WTC11 (cell line): ENCODE measurements around the gene EIF2A. TPM values are rescaled to one million over a fixed set of nuclear protein-coding genes. Genes with fewer than 3 reads are reported as not detected.

Experiments used
- ATAC-seq: fragments of 200-7000 bp; cut with Tn5 transposase; 2 replicates; pipeline ENCODE4 v1.10.0; 2021; ENCODE audit warnings: mild to moderate bottlenecking, moderate library complexity
- CTCF ChIA-PET: fragments of 300-600 bp; sonication (Branson Sonifier 250); formaldehyde crosslinking; loops from one replicate; lab custom pipeline; 2021; ENCODE audit warnings: antibody characterized with exemption; lab: Charles Lee
- POLR2A ChIA-PET: fragments of 350-600 bp; sonication (Branson Sonifier 250); formaldehyde crosslinking; loops from one replicate; lab custom pipeline; 2021; ENCODE audit warnings: antibody characterized with exemption; lab: Charles Lee
- DNase-seq: peaks from one replicate; pipeline ENCODE4 v3.0.0; 2021; ENCODE audit warnings: low spot score
- H3K27ac Mint-ChIP-seq: 2 replicates; pipeline ENCODE4 v1.8.0; 2021; ENCODE audit warnings: mixed read lengths
- H3K27me3 Mint-ChIP-seq: 2 replicates; pipeline ENCODE4 v1.8.0; 2021; ENCODE audit warnings: low read depth, mild to moderate bottlenecking, moderate library complexity, mixed read lengths
- H3K36me3 Mint-ChIP-seq: 2 replicates; pipeline ENCODE4 v1.8.0; 2021; ENCODE audit warnings: mixed read lengths
- H3K4me1 Mint-ChIP-seq: 2 replicates; pipeline ENCODE4 v1.8.0; 2022; ENCODE audit warnings: mixed read lengths
- H3K4me3 Mint-ChIP-seq: 2 replicates; pipeline ENCODE4 v1.8.0; 2021; ENCODE audit warnings: mild to moderate bottlenecking, moderate library complexity, mixed read lengths
- H3K9me3 Mint-ChIP-seq: 2 replicates; pipeline ENCODE4 v1.8.0; 2021; ENCODE audit warnings: mixed read lengths
- AFF4 ChIP-seq: sonication (generic); formaldehyde crosslinking; IDR thresholded peaks from 2 replicates; pipeline ENCODE4 v1.8.1; 2023; ENCODE audit warnings: mild to moderate bottlenecking, missing genetic modification reagents, borderline replicate concordance
- ATF1 ChIP-seq: sonication (generic); formaldehyde crosslinking; IDR thresholded peaks from 2 replicates; pipeline ENCODE4 v1.8.1; 2023; ENCODE audit warnings: mild to moderate bottlenecking, moderate library complexity, missing genetic modification reagents
- CREM ChIP-seq: sonication (generic); formaldehyde crosslinking; IDR thresholded peaks from 2 replicates; pipeline ENCODE4 v1.8.1; 2022; ENCODE audit warnings: mild to moderate bottlenecking, missing genetic modification reagents, moderate library complexity
- EMX1 ChIP-seq: fragments of 250-450 bp; sonication (Bioruptor Pico); IDR thresholded peaks from 2 replicates; pipeline ENCODE4 v1.8.0; 2021; ENCODE audit warnings: mild to moderate bottlenecking
- HMGA2 ChIP-seq: fragments of 250-450 bp; sonication (Bioruptor Pico); IDR thresholded peaks from 2 replicates; pipeline ENCODE4 v1.4.0; 2021; ENCODE audit warnings: mild to moderate bottlenecking, moderate library complexity
- JUN ChIP-seq: sonication (generic); formaldehyde crosslinking; IDR thresholded peaks from 2 replicates; pipeline ENCODE4 v1.8.0; 2023; ENCODE audit warnings: mild to moderate bottlenecking, missing genetic modification reagents
- MAX ChIP-seq: sonication (generic); formaldehyde crosslinking; IDR thresholded peaks from 2 replicates; pipeline ENCODE4 v1.8.0; 2022; ENCODE audit warnings: mild to moderate bottlenecking, missing genetic modification reagents
- NFYB ChIP-seq: sonication (generic); formaldehyde crosslinking; conservative IDR thresholded peaks from 2 replicates; pipeline ENCODE4 v1.8.0; 2022; ENCODE audit warnings: low read depth, missing genetic modification reagents
- NR2C2 ChIP-seq: sonication (generic); formaldehyde crosslinking; IDR thresholded peaks from 2 replicates; pipeline ENCODE4 v1.8.0; 2022; ENCODE audit warnings: mild to moderate bottlenecking, missing genetic modification reagents
- PRRX2 ChIP-seq: fragments of 250-450 bp; sonication (Bioruptor Pico); IDR thresholded peaks from 2 replicates; pipeline ENCODE4 v1.8.0; 2021; ENCODE audit warnings: mild to moderate bottlenecking
- RORB ChIP-seq: fragments of 250-450 bp; sonication (Bioruptor Pico); IDR thresholded peaks from 2 replicates; pipeline ENCODE4 v1.9.0; 2021; ENCODE audit warnings: mild to moderate bottlenecking
- SMAD3 ChIP-seq: sonication (generic); formaldehyde crosslinking; IDR thresholded peaks from 2 replicates; pipeline ENCODE4 v1.8.0; 2022; ENCODE audit warnings: missing genetic modification reagents, mild to moderate bottlenecking, borderline replicate concordance
- SOX15 ChIP-seq: fragments of 250-450 bp; sonication (Bioruptor Pico); IDR thresholded peaks from 2 replicates; pipeline ENCODE4 v1.9.0; 2021; ENCODE audit warnings: mild to moderate bottlenecking
- SP1 ChIP-seq: sonication (generic); formaldehyde crosslinking; conservative IDR thresholded peaks from 2 replicates; pipeline ENCODE4 v1.8.1; 2022; ENCODE audit warnings: missing genetic modification reagents
- STAT6 ChIP-seq: sonication (generic); formaldehyde crosslinking; conservative IDR thresholded peaks from 2 replicates; pipeline ENCODE4 v1.8.1; 2023; ENCODE audit warnings: mild to moderate bottlenecking, low read depth, missing genetic modification reagents, moderate library complexity
- TEAD4 ChIP-seq: sonication (generic); formaldehyde crosslinking; IDR thresholded peaks from 2 replicates; pipeline ENCODE4 v1.8.0; 2022; ENCODE audit warnings: mild to moderate bottlenecking, missing genetic modification reagents
- TP53 ChIP-seq: sonication (generic); formaldehyde crosslinking; IDR thresholded peaks from 2 replicates; pipeline ENCODE4 v1.8.1; 2023; ENCODE audit warnings: mild to moderate bottlenecking, missing genetic modification reagents
- ZMAT4 ChIP-seq: fragments of 250-450 bp; sonication (Bioruptor Pico); IDR thresholded peaks from 2 replicates; pipeline ENCODE4 v1.9.0; 2021; ENCODE audit warnings: mild to moderate bottlenecking
- ZNF121 ChIP-seq: sonication (generic); formaldehyde crosslinking; IDR thresholded peaks from 2 replicates; pipeline ENCODE4 v1.8.0; 2023; ENCODE audit warnings: missing genetic modification reagents
- ZNF263 ChIP-seq: sonication (generic); formaldehyde crosslinking; IDR thresholded peaks from 2 replicates; pipeline ENCODE4 v1.8.1; 2022; ENCODE audit warnings: low read depth, mild to moderate bottlenecking, moderate library complexity, missing genetic modification reagents
- ZNF281 ChIP-seq: sonication (generic); formaldehyde crosslinking; IDR thresholded peaks from 2 replicates; pipeline ENCODE4 v1.8.0; 2023; ENCODE audit warnings: mild to moderate bottlenecking, missing genetic modification reagents
- ZNF423 ChIP-seq: fragments of 250-450 bp; sonication (Bioruptor Pico); IDR thresholded peaks from 2 replicates; pipeline ENCODE4 v2.1.2; 2022; ENCODE audit warnings: mild to moderate bottlenecking, moderate library complexity
- ZNF671 ChIP-seq: fragments of 250-450 bp; sonication (Bioruptor Pico); IDR thresholded peaks from 2 replicates; pipeline ENCODE4 v1.8.0; 2021; ENCODE audit warnings: mild to moderate bottlenecking
- total RNA-seq: library from RNA; stranded (reverse); gene quantifications from 3 replicates; pipeline ENCODE4 v1.2.3, GENCODE V29; 2021
- TF ChIP-seq, protein P1 (sequence below): sonication (generic); formaldehyde crosslinking; IDR thresholded peaks from 2 replicates; pipeline ENCODE4 v1.8.1; 2023; ENCODE audit warnings: mild to moderate bottlenecking, missing genetic modification reagents
- TF ChIP-seq, protein P2 (sequence below): fragments of 200-600 bp; IDR thresholded peaks from 2 replicates; pipeline ENCODE4 v1.8.0; 2022; ENCODE audit warnings: antibody characterized with exemption

Gene EIF2A
- total RNA-seq, 1 experiment from 2014 or later: 88.4 TPM

GRCh38 chr3:150567328-150567727 lies 20.7 kb downstream of the EIF2A start (continued):
- no peak for TF ChIP-seq STAT6 (CRISPR knock-in tag)
- TF ChIP-seq EMX1 (CRISPR knock-in tag): no peak
- no peak for TF ChIP-seq PRRX2 (CRISPR knock-in tag)
- TF ChIP-seq, all 79 proteins: peak for 0

DNA sequence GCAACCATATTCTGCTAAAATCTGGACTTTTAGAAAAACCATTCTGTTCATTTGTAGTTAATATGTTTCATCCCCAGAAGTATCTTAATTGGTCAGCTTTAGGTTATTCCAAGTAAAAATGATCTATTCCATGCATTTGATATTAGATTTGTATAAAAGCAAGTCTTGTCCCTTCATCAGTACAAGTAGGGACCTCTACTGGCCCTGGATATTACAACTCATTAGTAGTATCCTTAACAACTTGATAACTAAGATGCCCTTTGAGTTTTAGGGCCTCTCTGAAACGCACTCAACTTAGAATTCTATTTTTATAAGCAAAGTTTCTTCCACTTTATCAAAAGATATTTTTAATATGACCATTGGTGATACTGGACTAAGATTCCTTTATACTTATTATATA lies 31.3 kb downstream of the EIF2A start:
- no peak for ATAC-seq

DNA sequence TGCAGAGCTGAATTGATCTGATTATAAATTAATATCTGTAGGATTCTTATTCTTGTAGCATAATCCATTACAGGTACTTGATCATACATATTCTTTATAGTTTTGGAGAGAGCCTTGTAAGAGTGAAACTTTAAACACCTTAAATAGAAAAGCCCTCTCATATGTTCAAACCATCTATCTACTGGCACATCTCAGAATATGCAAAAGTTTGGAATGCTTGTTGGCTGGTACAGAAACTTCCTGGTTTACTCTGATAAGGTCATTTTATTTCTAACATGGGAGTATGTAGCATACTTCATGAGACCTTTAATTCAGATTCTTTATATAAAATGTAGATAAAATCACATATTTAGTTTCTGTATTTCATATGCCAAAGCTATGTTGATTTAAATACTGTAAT lies 34.6 kb downstream of the EIF2A start:
- Mint-ChIP-seq H3K4me1 (no peaks in the 10 kb centered on the region), H3K36me3 (peaks cover 63% of the 10 kb centered on the region)
- CTCF ChIA-PET: no interaction called here
- TF ChIP-seq TEAD4 (CRISPR knock-in tag) (no peak), PRRX2 (CRISPR knock-in tag) (no peak), TP53 (no peak), ZNF121 (CRISPR knock-in tag) (no peak), AFF4 (CRISPR knock-in tag) (no peak), ZNF263 (CRISPR knock-in tag) (no peak)
- TF ChIP-seq, protein P1, sequence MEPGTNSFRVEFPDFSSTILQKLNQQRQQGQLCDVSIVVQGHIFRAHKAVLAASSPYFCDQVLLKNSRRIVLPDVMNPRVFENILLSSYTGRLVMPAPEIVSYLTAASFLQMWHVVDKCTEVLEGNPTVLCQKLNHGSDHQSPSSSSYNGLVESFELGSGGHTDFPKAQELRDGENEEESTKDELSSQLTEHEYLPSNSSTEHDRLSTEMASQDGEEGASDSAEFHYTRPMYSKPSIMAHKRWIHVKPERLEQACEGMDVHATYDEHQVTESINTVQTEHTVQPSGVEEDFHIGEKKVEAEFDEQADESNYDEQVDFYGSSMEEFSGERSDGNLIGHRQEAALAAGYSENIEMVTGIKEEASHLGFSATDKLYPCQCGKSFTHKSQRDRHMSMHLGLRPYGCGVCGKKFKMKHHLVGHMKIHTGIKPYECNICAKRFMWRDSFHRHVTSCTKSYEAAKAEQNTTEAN: no peak
- TF ChIP-seq, protein P2, sequence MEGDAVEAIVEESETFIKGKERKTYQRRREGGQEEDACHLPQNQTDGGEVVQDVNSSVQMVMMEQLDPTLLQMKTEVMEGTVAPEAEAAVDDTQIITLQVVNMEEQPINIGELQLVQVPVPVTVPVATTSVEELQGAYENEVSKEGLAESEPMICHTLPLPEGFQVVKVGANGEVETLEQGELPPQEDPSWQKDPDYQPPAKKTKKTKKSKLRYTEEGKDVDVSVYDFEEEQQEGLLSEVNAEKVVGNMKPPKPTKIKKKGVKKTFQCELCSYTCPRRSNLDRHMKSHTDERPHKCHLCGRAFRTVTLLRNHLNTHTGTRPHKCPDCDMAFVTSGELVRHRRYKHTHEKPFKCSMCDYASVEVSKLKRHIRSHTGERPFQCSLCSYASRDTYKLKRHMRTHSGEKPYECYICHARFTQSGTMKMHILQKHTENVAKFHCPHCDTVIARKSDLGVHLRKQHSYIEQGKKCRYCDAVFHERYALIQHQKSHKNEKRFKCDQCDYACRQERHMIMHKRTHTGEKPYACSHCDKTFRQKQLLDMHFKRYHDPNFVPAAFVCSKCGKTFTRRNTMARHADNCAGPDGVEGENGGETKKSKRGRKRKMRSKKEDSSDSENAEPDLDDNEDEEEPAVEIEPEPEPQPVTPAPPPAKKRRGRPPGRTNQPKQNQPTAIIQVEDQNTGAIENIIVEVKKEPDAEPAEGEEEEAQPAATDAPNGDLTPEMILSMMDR: no peak

More for the DNA sequence above, 31.3 kb downstream of the EIF2A start:
- no peaks in the 10 kb centered on the region for H3K9me3 Mint-ChIP-seq
- POLR2A ChIA-PET: interaction anchor here (0.7 kb wide), 1 partner anchor 36 kb away, joined by 3 read pairs; no protein-coding TSS in a partner anchor
- no peak overlapping the region for H3K4me3 Mint-ChIP-seq
- no peaks in the 10 kb centered on the region for H3K4me1 Mint-ChIP-seq
- DNase-seq: no peak
- peaks cover 51% of the 10 kb centered on the region for H3K36me3 Mint-ChIP-seq
- H3K27ac Mint-ChIP-seq: no peak overlapping the region
- CTCF ChIA-PET: no interaction called here
- no peaks in the 10 kb centered on the region for H3K27me3 Mint-ChIP-seq
- TF ChIP-seq PRRX2 (CRISPR knock-in tag) (no peak), ZNF281 (no peak), HMGA2 (CRISPR knock-in tag) (no peak), JUN (no peak), SP1 (CRISPR knock-in tag) (no peak), ZMAT4 (CRISPR knock-in tag) (no peak), ATF1 (no peak), ZNF671 (CRISPR knock-in tag) (no peak), NR2C2 (CRISPR knock-in tag) (no peak), CREM (no peak), MAX (CRISPR knock-in tag) (no peak), SOX15 (CRISPR knock-in tag) (no peak), ZNF423 (CRISPR knock-in tag) (no peak), SMAD3 (CRISPR knock-in tag) (no peak), RORB (no peak), NFYB (no peak)

More for the DNA sequence above, 34.6 kb downstream of the EIF2A start:
- DNase-seq (no peak), ATAC-seq (no peak)
- no peaks in the 10 kb centered on the region for H3K9me3 Mint-ChIP-seq
- POLR2A ChIA-PET: no interaction called here
- no peak overlapping the region for H3K4me3 Mint-ChIP-seq
- no peaks in the 10 kb centered on the region for H3K27me3 Mint-ChIP-seq
- H3K27ac Mint-ChIP-seq: no peak overlapping the region
